HepG2 (cell line): ENCODE data around the gene GFRA1. TPM values are rescaled to one million over a fixed set of nuclear protein-coding genes. Genes with fewer than 3 reads are reported as not detected.

Experiments used
- ATAC-seq: fragments of 200-7000 bp; cut with Tn5 transposase; 3 replicates; pipeline ENCODE4 v1.9.1; 2020; ENCODE audit warnings: mild to moderate bottlenecking, moderate library complexity
- Bru-seq: library from RNA; stranded (reverse); fragments of 400-500 nt; gene quantifications from one replicate; lab custom pipeline; 2021; lab: Mats Ljungman, UMichigan
- BruChase-seq, 2 experiments: library from RNA; stranded (reverse); fragments of 400-500 nt; gene quantifications; one replicate each; lab custom pipeline; 2021; lab: Mats Ljungman, UMichigan
- BruUV-seq: library from RNA; stranded (reverse); fragments of 400-500 nt; replicated peaks from 2 replicates; lab custom pipeline; 2021; lab: Mats Ljungman, UMichigan
- CTCF ChIA-PET: fragments of 300-600 bp; formaldehyde crosslinking; extraction: SDS; loops from one replicate; lab custom pipeline; 2021; ENCODE audit warnings: low total read pairs, inconsistent platforms, low intra/inter-chr PET ratio; lab: Yijun Ruan, JAX
- POLR2A ChIA-PET: fragments of 350-600 bp; sonication (Branson Sonifier 250); formaldehyde crosslinking; loops from one replicate; lab custom pipeline; 2020; ENCODE audit warnings: antibody characterized with exemption, inconsistent platforms; lab: Yijun Ruan, JAX
- DNase-seq: peaks from one replicate; pipeline ENCODE4 v3.0.0-alpha.2; 2015; ENCODE audit warnings: low spot score
- FAIRE-seq: peaks from 3 replicates; lab custom pipeline; 2011; peaks lifted over from hg19 to GRCh38; lab: Jason Lieb, UNC
- H2AFZ ChIP-seq: one replicate; pipeline ENCODE4 v1.6.1; 2011; ENCODE audit warnings: low read length, inconsistent platforms
- H3K27ac ChIP-seq: fragments of 300-600 bp; 3 replicates; pipeline ENCODE4 v1.8.0; 2011; ENCODE audit warnings: mixed run types, mild to moderate bottlenecking, mixed read lengths, low read length, inconsistent platforms; ENCODE audit not compliant: insufficient read depth; ENCODE audit errors: extremely low read length
- H3K27me3 ChIP-seq, 2 experiments: fragments of 200-600 bp in 1 of 2; 2 replicates in 1 of 2; 3 replicates in 1 of 2; pipeline versions ENCODE4 v1.6.0 to v1.8.0; 2011; ENCODE audit warnings: low read length in 2 of 2, mild to moderate bottlenecking in 2 of 2, moderate library complexity in 2 of 2, inconsistent platforms in 1 of 2; ENCODE audit not compliant: insufficient read depth in 2 of 2, control insufficient read depth in 1 of 2
- H3K36me3 ChIP-seq, 2 experiments: fragments of 200-600 bp in 1 of 2; replicated peaks in 1 of 2; 2 replicates in 1 of 2; 3 replicates in 1 of 2; pipeline versions ENCODE4 v1.5.1 to v1.8.0; 2011; ENCODE audit warnings: low read length in 2 of 2, inconsistent platforms in 1 of 2; ENCODE audit not compliant: insufficient read depth in 2 of 2, control insufficient read depth in 1 of 2
- H3K4me1 ChIP-seq: 2 replicates; pipeline ENCODE4 v1.5.1; 2012; ENCODE audit warnings: low read length, inconsistent platforms; ENCODE audit not compliant: insufficient read depth
- H3K4me2 ChIP-seq: 2 replicates; pipeline ENCODE4 v1.6.0; 2011; ENCODE audit warnings: low read depth, low read length, inconsistent platforms
- H3K4me3 ChIP-seq, 3 experiments: fragments of 200-600 bp in 1 of 3; sonication (generic), shearing (Covaris generic) in 1 of 3; replicated peaks in 1 of 3; 2 replicates each; pipeline ENCODE4 v1.5.1; 2011 to 2016; ENCODE audit warnings: low read length in 3 of 3, inconsistent platforms in 2 of 3, low read depth in 2 of 3, mild to moderate bottlenecking in 2 of 3, control low read depth in 1 of 3, mixed read lengths in 1 of 3; ENCODE audit not compliant: insufficient read depth in 1 of 3
- H3K79me2 ChIP-seq: one replicate; pipeline ENCODE4 v1.6.1; 2011; ENCODE audit warnings: low read length, inconsistent platforms; ENCODE audit not compliant: insufficient read depth
- H3K9ac ChIP-seq: 2 replicates; pipeline ENCODE4 v1.6.0; 2011; ENCODE audit warnings: mild to moderate bottlenecking, low read depth, low read length, inconsistent platforms; ENCODE audit not compliant: insufficient read depth
- H3K9me3 ChIP-seq: 2 replicates; pipeline ENCODE4 v1.5.1; 2012; ENCODE audit warnings: mild to moderate bottlenecking, low read length
- H4K20me1 ChIP-seq: 2 replicates; pipeline ENCODE4 v1.6.0; 2011; ENCODE audit warnings: inconsistent platforms, mild to moderate bottlenecking, low read length, moderate library complexity; ENCODE audit not compliant: insufficient read depth
- HNRNPK ChIP-seq: fragments of 200-400 bp; formaldehyde crosslinking; IDR thresholded peaks from 2 replicates; pipeline ENCODE4 v1.6.1; 2018; ENCODE audit warnings: low read length, low read depth, moderate library complexity, mild to moderate bottlenecking; ENCODE audit not compliant: poor library complexity, severe bottlenecking
- ZNF33A ChIP-seq: sonication (generic); formaldehyde crosslinking; IDR thresholded peaks from 2 replicates; pipeline ENCODE4 v1.5.1; 2020; ENCODE audit warnings: missing genetic modification reagents, mild to moderate bottlenecking, moderate library complexity, borderline replicate concordance
- WGBS: methylation state at CpG from one replicate; pipeline ENCODE4 v1.1.6; 2017; ENCODE audit warnings: low lambda C conversion rate; 5-methylcytosine and 5-hydroxymethylcytosine counted together
- in situ Hi-C: cut with HindIII; loops from 2 replicates; pipeline ENCODE4 v1.10.0; 2017; ENCODE audit warnings: low pct_unique_long_range_greater_than_20kb; ENCODE audit not compliant: extremely low pct_ligation_motif_present
- intact Hi-C: fragments of 100-400 bp; cut with micrococcal nuclease; formaldehyde crosslinking; loops from one replicate; pipeline ENCODE4 v1.10.0; 2022; ENCODE audit not compliant: unreplicated experiment
- long read RNA-seq, 2 experiments: library from RNA in 1 of 2; library from polyadenylated mRNA in 1 of 2; stranded (forward) in 1 of 2; unstranded in 1 of 2; transcript quantifications; one replicate each; pipeline ENCODE4 v2.0.0, GENCODE V29; 2019 to 2022
- polyA minus RNA-seq, 3 experiments: library from RNA; depleted of rRNA, polyadenylated mRNA; stranded (reverse); fragments of >200 nt; gene quantifications; 2 replicates each; pipeline ENCODE4 v1.2.3, GENCODE V29; 2011; ENCODE audit warnings: low replicate concordance in 1 of 3
- polyA plus RNA-seq, 8 experiments: library from polyadenylated mRNA; depleted of rRNA in 3 of 8; stranded (reverse) in 7 of 8; unstranded in 1 of 8; fragments of >200 nt; fragmentation: Illumina TruSeq in 4 of 8; extraction: Trizol in 4 of 8; gene quantifications; 2 replicates each; pipeline versions ENCODE4 v1.2.1 to v1.2.3, GENCODE V29; 2011 to 2016; ENCODE audit warnings: low read depth in 4 of 8, missing spikeins in 1 of 8, mixed read lengths in 1 of 8; ENCODE audit not compliant: insufficient read depth in 1 of 8
- total RNA-seq, 5 experiments: library from RNA; depleted of rRNA; stranded (reverse); fragments of >200 nt; fragmentation: Illumina TruSeq; extraction: Trizol; gene quantifications; 2 replicates each; pipeline ENCODE4 v1.2.3, GENCODE V29; 2016; ENCODE audit warnings: low read depth in 1 of 5

GFRA1 gene, protein sequence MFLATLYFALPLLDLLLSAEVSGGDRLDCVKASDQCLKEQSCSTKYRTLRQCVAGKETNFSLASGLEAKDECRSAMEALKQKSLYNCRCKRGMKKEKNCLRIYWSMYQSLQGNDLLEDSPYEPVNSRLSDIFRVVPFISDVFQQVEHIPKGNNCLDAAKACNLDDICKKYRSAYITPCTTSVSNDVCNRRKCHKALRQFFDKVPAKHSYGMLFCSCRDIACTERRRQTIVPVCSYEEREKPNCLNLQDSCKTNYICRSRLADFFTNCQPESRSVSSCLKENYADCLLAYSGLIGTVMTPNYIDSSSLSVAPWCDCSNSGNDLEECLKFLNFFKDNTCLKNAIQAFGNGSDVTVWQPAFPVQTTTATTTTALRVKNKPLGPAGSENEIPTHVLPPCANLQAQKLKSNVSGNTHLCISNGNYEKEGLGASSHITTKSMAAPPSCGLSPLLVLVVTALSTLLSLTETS
- not detected in 2 replicates for total RNA-seq (2016; rRNA removed; fragmentation: Illumina TruSeq; extraction: Trizol)
- total RNA-seq (2016; cell fraction: cytosol; rRNA removed; fragmentation: Illumina TruSeq; extraction: Trizol; ENCODE audit: low read depth): not detected in 2 replicates
- not detected in 2 replicates for total RNA-seq (2016; cell fraction: insoluble cytoplasmic fraction; rRNA removed; fragmentation: Illumina TruSeq; extraction: Trizol)
- not detected in 2 replicates for total RNA-seq (2016; cell fraction: membrane; rRNA removed; fragmentation: Illumina TruSeq; extraction: Trizol)
- not detected in 2 replicates for total RNA-seq (2016; cell fraction: nucleus; rRNA removed; fragmentation: Illumina TruSeq; extraction: Trizol)
- not detected in 2 replicates for polyA plus RNA-seq (2011; rRNA removed)
- not detected in 2 replicates for polyA plus RNA-seq (2011; cell fraction: cytosol; rRNA removed)
- not detected in 2 replicates for polyA plus RNA-seq (2011; cell fraction: nucleus; rRNA removed)
- not detected in 2 replicates for polyA plus RNA-seq (2012)
- not detected in 2 replicates for polyA plus RNA-seq (2016; cell fraction: cytosol; fragmentation: Illumina TruSeq; extraction: Trizol; ENCODE audit: low read depth)
- polyA plus RNA-seq (2016; cell fraction: insoluble cytoplasmic fraction; fragmentation: Illumina TruSeq; extraction: Trizol; ENCODE audit: low read depth): not detected in 2 replicates
- polyA plus RNA-seq (2016; cell fraction: membrane; fragmentation: Illumina TruSeq; extraction: Trizol; ENCODE audit: low read depth): not detected in 2 replicates
- polyA plus RNA-seq (2016; cell fraction: nucleus; fragmentation: Illumina TruSeq; extraction: Trizol; ENCODE audit: insufficient read depth, low read depth): not detected in 2 replicates
- not detected in 2 replicates for polyA minus RNA-seq (2011; rRNA and poly(A)+ RNA removed; ENCODE audit: low replicate concordance)
- polyA minus RNA-seq (2011; cell fraction: cytosol; rRNA and poly(A)+ RNA removed): not detected in 2 replicates
- polyA minus RNA-seq (2011; cell fraction: nucleus; rRNA and poly(A)+ RNA removed): not detected in 2 replicates
- Bru-seq, nascent RNA: not detected
- BruChase-seq, experiment 1, labeled RNA remaining after a 6-hour chase: percentile 0 among the genes with signal in this experiment
- BruChase-seq, experiment 2, labeled RNA remaining after a 2-hour chase: not detected
- long read RNA-seq, experiment 1: 0 reads
- long read RNA-seq, experiment 2: 0 reads

DNA sequence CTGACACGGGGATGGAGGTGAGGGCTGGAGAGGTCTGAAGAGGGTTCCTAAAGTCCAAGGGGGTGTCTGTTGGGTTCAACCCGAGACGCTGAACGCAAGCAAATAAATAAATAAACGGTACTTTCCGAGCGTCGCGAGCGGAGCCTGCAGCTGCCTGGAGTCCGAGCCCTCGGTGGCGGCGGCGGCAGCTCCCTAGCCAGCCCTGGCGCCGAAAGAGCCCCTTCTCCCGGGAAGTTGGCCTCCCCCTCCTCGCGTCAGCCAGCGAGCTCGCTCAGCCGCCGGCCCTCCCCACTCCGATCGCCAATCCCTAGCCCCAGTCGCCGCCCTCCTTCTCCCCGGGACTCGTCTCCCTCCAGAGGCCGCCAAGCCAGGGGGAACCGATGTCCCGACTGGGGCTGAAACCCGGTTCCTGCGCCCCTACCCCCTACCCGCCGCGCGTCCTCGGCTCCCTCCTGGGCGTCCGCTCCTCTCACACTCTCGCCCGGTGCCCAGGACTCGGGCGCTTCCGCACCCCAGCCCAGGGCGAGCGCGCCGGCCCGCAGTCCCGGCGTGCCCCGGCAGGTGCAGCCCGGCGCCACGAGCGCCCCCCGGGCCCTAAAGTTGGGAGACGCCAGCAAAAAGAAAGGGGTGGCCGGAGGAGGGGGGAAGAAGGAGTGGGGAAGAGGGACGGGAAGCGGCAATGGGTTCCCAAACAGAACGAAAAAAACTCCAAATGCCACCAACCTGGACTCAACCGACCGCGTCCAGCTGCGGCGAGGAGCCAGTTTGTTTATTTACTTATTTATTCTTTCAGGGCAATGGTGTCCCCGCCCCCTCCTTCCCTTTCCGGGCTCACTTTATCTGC lies at the start of gene GFRA1:
TSS of gene GFRA1 (minus strand) at position 767 of the 844 bp plus-strand sequence. CDS start 1,177 bp downstream, outside the sequence.
- DNase-seq (no peak), ATAC-seq (peak; percentile 53), FAIRE-seq (no peak)
- Histone ChIP-seq H3K79me2 (no peaks in the 10 kb centered on the region), H3K4me2 (peak within 1 kb of the TSS; percentile 7; the same call in 1 of the 2 replicates), H3K27ac (no peak within 1 kb of the TSS), H3K4me1 (no peaks in the 10 kb centered on the region), H3K36me3 (no peaks in the 10 kb centered on the region), H4K20me1 (no peaks in the 10 kb centered on the region), H3K9me3 (no peaks in the 10 kb centered on the region), H2AFZ (no peak within 1 kb of the TSS), H3K27me3 (peaks cover 2 to 34% of the 10 kb centered on the region in 2 experiments; a peak in 4 of 5 replicates), H3K4me3 (no peak within 1 kb of the TSS), H3K9ac (no peak within 1 kb of the TSS)
- POLR2A ChIA-PET: no interaction called here
- no TSS peak for BruUV-seq
- WGBS: 30% methylated on average over 53 of the region's 72 CpGs
- CTCF ChIA-PET: no interaction called here
- intact Hi-C loops (no loop called here), in situ Hi-C loops (no loop called here)
- TF ChIP-seq ZNF33A (no peak), HNRNPK (peak; percentile 12)
